IPS DF 6.9 (cell line): ENCODE results near the gene SLC22A3.
"Not testable (repeated sequence)": the region's sequence is repeated elsewhere in the genome, so short reads cannot be mapped to it uniquely, and the experiment has no call there.

Experiments used
- DNase-seq: peaks from one replicate; pipeline ENCODE4 v3.0.0-alpha.2; 2013; ENCODE audit warnings: low read depth, low spot score
- H3K27ac ChIP-seq: one replicate; pipeline ENCODE4 v1.5.1; 2013; ENCODE audit warnings: low read length, control low read depth
- H3K27me3 ChIP-seq: 2 replicates; pipeline ENCODE4 v1.6.1; 2013; ENCODE audit warnings: mild to moderate bottlenecking, low read length; ENCODE audit not compliant: control insufficient read depth, insufficient read depth
- H3K36me3 ChIP-seq: 2 replicates; pipeline ENCODE4 v1.6.1; 2013; ENCODE audit warnings: low read length; ENCODE audit not compliant: control insufficient read depth, insufficient read depth
- H3K4me1 ChIP-seq: 2 replicates; pipeline ENCODE4 v1.6.1; 2013; ENCODE audit warnings: low read length; ENCODE audit not compliant: control insufficient read depth, insufficient read depth
- H3K4me3 ChIP-seq: 2 replicates; pipeline ENCODE4 v1.5.1; 2013; ENCODE audit warnings: mild to moderate bottlenecking, low read length
- H3K9me3 ChIP-seq: 2 replicates; pipeline ENCODE4 v1.6.1; 2013; ENCODE audit warnings: low read length, inconsistent platforms; ENCODE audit not compliant: control insufficient read depth, insufficient read depth
- WGBS: extraction: QIAGEN DNeasy Blood & Tissue Kit; methylation state at CpG from one replicate; pipeline ENCODE4 v1.1.7; 2013; ENCODE audit warnings: mixed read lengths, missing lambda C conversion rate; ENCODE audit not compliant: insufficient read length, insufficient coverage; 5-methylcytosine and 5-hydroxymethylcytosine counted together

The SLC22A3 gene

GRCh38 chr6:160348223-160349019, at the start of gene SLC22A3:
TSS of gene SLC22A3 (plus strand) at chr6:160348378. CDS start at chr6:160348420, 42 bp downstream.
- Histone ChIP-seq H3K27ac (no peak within 1 kb of the TSS), H3K9me3 (no peaks in the 10 kb centered on the region), H3K4me1 (no peaks in the 10 kb centered on the region), H3K27me3 (peaks cover 18% of the 10 kb centered on the region), H3K36me3 (no peaks in the 10 kb centered on the region), H3K4me3 (peak within 1 kb of the TSS; percentile 45; the same call in 1 of the 2 replicates)
- WGBS = no CpG with 5 or more reads among the region's 105 CpGs
- DNase-seq = no peak

- no CpG with 5 or more reads among the region's 11 CpGs for WGBS
- no peak overlapping the region for H3K4me3 ChIP-seq
- H3K4me1 ChIP-seq = peaks cover 4% of the 10 kb centered on the region
- no peaks in the 10 kb centered on the region for H3K9me3 ChIP-seq
- no peaks in the 10 kb centered on the region for H3K36me3 ChIP-seq
- no peak overlapping the region for H3K27ac ChIP-seq
- no peaks in the 10 kb centered on the region for H3K27me3 ChIP-seq
- no peak for DNase-seq
Observed at GRCh38 chr6:160299559-160299958, 48.6 kb upstream of the SLC22A3 start.

GRCh38 chr6:160300076-160300695, 48.0 kb upstream of the SLC22A3 start:
- H3K36me3 ChIP-seq = no peaks in the 10 kb centered on the region
- no peak overlapping the region for H3K4me3 ChIP-seq
- no peak overlapping the region for H3K27ac ChIP-seq
- peaks cover 4% of the 10 kb centered on the region for H3K4me1 ChIP-seq
- no peaks in the 10 kb centered on the region for H3K27me3 ChIP-seq
- no CpG with 5 or more reads among the region's 15 CpGs for WGBS
- no peaks in the 10 kb centered on the region; the same call in 1 of the 2 replicates for H3K9me3 ChIP-seq
- DNase-seq = no peak

- Histone ChIP-seq H3K36me3 (no peaks in the 10 kb centered on the region), H3K27me3 (no peaks in the 10 kb centered on the region), H3K4me3 (no peak overlapping the region), H3K9me3 (no peaks in the 10 kb centered on the region; the same call in 1 of the 2 replicates), H3K4me1 (peaks cover 4% of the 10 kb centered on the region), H3K27ac (no peak overlapping the region)
- no peak for DNase-seq
- no CpG with 5 or more reads among the region's 4 CpGs for WGBS
Observed at GRCh38 chr6:160301339-160301738, 46.8 kb upstream of the SLC22A3 start.

- WGBS = no CpG with 5 or more reads among the region's 2 CpGs
- H3K9me3 ChIP-seq = not testable (repeated sequence)
Observed at GRCh38 chr6:160302431-160303082, 45.6 kb upstream of the SLC22A3 start.

GRCh38 chr6:160303806-160304205, 44.4 kb upstream of the SLC22A3 start:
- no CpG with 5 or more reads among the region's 2 CpGs for WGBS
- Histone ChIP-seq H3K27ac (no peak overlapping the region), H3K4me3 (no peak overlapping the region), H3K9me3 (no peaks in the 10 kb centered on the region; the same call in 1 of the 2 replicates), H3K27me3 (no peaks in the 10 kb centered on the region), H3K36me3 (no peaks in the 10 kb centered on the region), H3K4me1 (peaks cover 4% of the 10 kb centered on the region)
- DNase-seq = no peak

More at GRCh38 chr6:160302431-160303082, 45.6 kb upstream of the SLC22A3 start:
- not testable (repeated sequence) for DNase-seq, H3K4me1 ChIP-seq, H3K27me3 ChIP-seq, H3K4me3 ChIP-seq, H3K36me3 ChIP-seq, H3K27ac ChIP-seq

- Histone ChIP-seq H3K36me3 (no peaks in the 10 kb centered on the region), H3K27ac (no peak overlapping the region), H3K4me3 (no peak overlapping the region), H3K4me1 (no peaks in the 10 kb centered on the region), H3K27me3 (no peaks in the 10 kb centered on the region), H3K9me3 (no peaks in the 10 kb centered on the region; the same call in 1 of the 2 replicates)
- DNase-seq = no peak
- no CpG with 5 or more reads among the region's 7 CpGs for WGBS
Observed at GRCh38 chr6:160305926-160306713, 42.1 kb upstream of the SLC22A3 start.

- no peak for DNase-seq
- Histone ChIP-seq H3K27ac (no peak overlapping the region), H3K4me1 (no peaks in the 10 kb centered on the region), H3K36me3 (no peaks in the 10 kb centered on the region), H3K27me3 (no peaks in the 10 kb centered on the region), H3K9me3 (no peaks in the 10 kb centered on the region; the same call in 1 of the 2 replicates), H3K4me3 (no peak overlapping the region)
Observed at GRCh38 chr6:160309718-160310117, 38.5 kb upstream of the SLC22A3 start.

GRCh38 chr6:160312900-160313299, 35.3 kb upstream of the SLC22A3 start:
- Histone ChIP-seq H3K4me1 (no peaks in the 10 kb centered on the region), H3K9me3 (no peaks in the 10 kb centered on the region), H3K36me3 (no peaks in the 10 kb centered on the region), H3K4me3 (no peak overlapping the region), H3K27me3 (no peaks in the 10 kb centered on the region), H3K27ac (no peak overlapping the region)
- WGBS = no CpG with 5 or more reads among the region's 2 CpGs
- no peak for DNase-seq

GRCh38 chr6:160315310-160315709, 32.9 kb upstream of the SLC22A3 start:
- WGBS = no CpG with 5 or more reads among the region's 1 CpG
- no peak overlapping the region for H3K27ac ChIP-seq
- H3K4me3 ChIP-seq = no peak overlapping the region
- DNase-seq = no peak
- no peaks in the 10 kb centered on the region for H3K4me1 ChIP-seq
- H3K9me3 ChIP-seq = no peaks in the 10 kb centered on the region
- no peaks in the 10 kb centered on the region for H3K27me3 ChIP-seq
- no peaks in the 10 kb centered on the region for H3K36me3 ChIP-seq
